H1 (cell line): Measurements from ENCODE around the gene MAST2. TPM values are rescaled to one million over a fixed set of nuclear protein-coding genes. Genes with fewer than 3 reads are reported as not detected.

ENCODE experiments used
- BRCA1 ChIP-seq: IDR thresholded peaks from 2 replicates; pipeline ENCODE4 v1.6.1; 2012; ENCODE audit warnings: low read depth, low read length, improper control_type of control experiment
- CBX5 ChIP-seq: fragments of 300-800, 300-1000 bp; sonication (generic); IDR thresholded peaks from 2 replicates; pipeline ENCODE4 v1.7.1; 2016; ENCODE audit warnings: antibody characterized with exemption, low read length, low read depth
- FOSL1 ChIP-seq: IDR thresholded peaks from 2 replicates; pipeline ENCODE4 v1.6.1; 2011; ENCODE audit warnings: mild to moderate bottlenecking, low read depth, low read length, moderate library complexity; ENCODE audit not compliant: insufficient read depth
- RNF2 ChIP-seq: fragments of 200-900, 300-1000 bp; sonication (generic); IDR thresholded peaks from 2 replicates; pipeline ENCODE4 v1.7.1; 2016; ENCODE audit warnings: borderline replicate concordance, low read depth, mild to moderate bottlenecking, antibody characterized with exemption, low read length; ENCODE audit not compliant: poor library complexity, severe bottlenecking; ENCODE audit errors: missing control alignments
- SIX5 ChIP-seq: IDR thresholded peaks from 2 replicates; pipeline ENCODE4 v1.6.1; 2011; ENCODE audit warnings: mild to moderate bottlenecking, low read depth, low read length
- TCF12 ChIP-seq: IDR thresholded peaks from 2 replicates; pipeline ENCODE4 v1.6.1; 2011; ENCODE audit warnings: low read depth, mild to moderate bottlenecking, low read length
- polyA plus RNA-seq, 7 experiments: library from polyadenylated mRNA; depleted of rRNA in 3 of 7; stranded (reverse) in 5 of 7; unstranded in 2 of 7; fragments of >200 nt in 5 of 7; fragments of 200-250 nt in 2 of 7; gene quantifications; 1 replicate in 5 of 7; 2 replicates in 1 of 7; 4 replicates in 1 of 7; pipeline versions ENCODE4 v1.2.1 to v1.2.3, GENCODE V29; 2011 to 2013; ENCODE audit warnings: missing spikeins in 2 of 7, mixed read lengths in 2 of 7
- total RNA-seq: library from RNA; stranded (reverse); fragmentation: NEBNext Ultra II Directional; extraction: Animal tissue kit (Norgen Biotek cat#: 25700); gene quantifications from 2 replicates; pipeline ENCODE4 v1.2.1, GENCODE V29; 2021
- TF ChIP-seq, protein P1 (sequence below): IDR thresholded peaks from 2 replicates; pipeline ENCODE4 v1.6.1; 2011; ENCODE audit warnings: low read depth, mild to moderate bottlenecking, low read length; ENCODE audit not compliant: insufficient read depth

The MAST2 gene
- total and polyA plus RNA-seq, 2 of the 8 experiments (the other 6 are each of a cell fraction or from before 2014, with no cell fraction given), result 20.5 to 35.4 TPM

DNA sequence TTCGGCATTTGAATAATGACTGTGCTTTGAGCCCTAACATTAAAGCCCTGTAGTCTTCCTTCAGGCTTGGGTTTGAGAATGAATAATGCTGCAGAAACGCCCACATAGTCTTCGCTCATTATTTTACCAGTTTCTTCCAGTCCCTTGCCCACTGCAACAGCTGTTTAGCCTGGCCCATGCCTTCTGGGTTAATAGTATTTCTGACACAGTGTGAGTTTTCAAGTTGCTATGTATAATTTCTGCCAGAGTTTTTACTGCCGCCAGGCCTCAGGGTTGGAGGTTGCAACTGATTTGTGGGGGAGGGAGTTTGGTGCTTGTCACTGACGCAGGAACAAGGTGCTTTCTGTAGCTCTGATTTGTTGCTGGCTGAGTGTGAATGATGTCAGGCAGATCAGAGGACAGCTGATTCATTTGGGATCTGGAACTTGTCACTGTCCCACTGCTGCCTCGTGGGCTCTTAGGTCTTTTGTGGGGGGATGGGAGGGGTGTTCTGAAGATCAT lies 109.8 kb downstream of the MAST2 start (continued):
- TF ChIP-seq BRCA1 (no peak), SIX5 (no peak), RNF2 (no peak), CBX5 (no peak), FOSL1 (no peak), TCF12 (no peak)
- TF ChIP-seq, protein P1, sequence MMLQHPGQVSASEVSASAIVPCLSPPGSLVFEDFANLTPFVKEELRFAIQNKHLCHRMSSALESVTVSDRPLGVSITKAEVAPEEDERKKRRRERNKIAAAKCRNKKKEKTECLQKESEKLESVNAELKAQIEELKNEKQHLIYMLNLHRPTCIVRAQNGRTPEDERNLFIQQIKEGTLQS, result no peak
